ENCODE results near the gene CLEC9A.

DNA sequence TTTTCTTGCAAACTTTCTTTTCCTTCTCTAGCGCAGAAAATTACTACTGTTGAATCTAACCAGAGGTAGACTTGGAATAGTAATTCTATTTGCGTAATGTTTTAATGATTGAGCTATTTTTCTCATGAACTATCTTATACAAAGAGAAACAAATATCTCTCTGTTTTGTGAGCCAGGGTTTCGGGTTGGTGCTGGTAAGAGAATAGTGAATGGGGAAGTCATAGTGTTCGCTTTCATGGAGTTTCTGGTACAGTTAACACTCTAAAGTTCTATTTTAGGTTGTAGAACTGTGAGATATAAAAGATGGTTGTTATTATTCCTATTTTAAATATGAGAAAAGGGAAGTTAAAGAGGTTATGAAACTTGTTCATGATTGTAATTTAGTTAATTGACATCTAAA is 38.2 kb upstream of the CLEC9A start:
- TF ChIP-seq, protein P1, sequence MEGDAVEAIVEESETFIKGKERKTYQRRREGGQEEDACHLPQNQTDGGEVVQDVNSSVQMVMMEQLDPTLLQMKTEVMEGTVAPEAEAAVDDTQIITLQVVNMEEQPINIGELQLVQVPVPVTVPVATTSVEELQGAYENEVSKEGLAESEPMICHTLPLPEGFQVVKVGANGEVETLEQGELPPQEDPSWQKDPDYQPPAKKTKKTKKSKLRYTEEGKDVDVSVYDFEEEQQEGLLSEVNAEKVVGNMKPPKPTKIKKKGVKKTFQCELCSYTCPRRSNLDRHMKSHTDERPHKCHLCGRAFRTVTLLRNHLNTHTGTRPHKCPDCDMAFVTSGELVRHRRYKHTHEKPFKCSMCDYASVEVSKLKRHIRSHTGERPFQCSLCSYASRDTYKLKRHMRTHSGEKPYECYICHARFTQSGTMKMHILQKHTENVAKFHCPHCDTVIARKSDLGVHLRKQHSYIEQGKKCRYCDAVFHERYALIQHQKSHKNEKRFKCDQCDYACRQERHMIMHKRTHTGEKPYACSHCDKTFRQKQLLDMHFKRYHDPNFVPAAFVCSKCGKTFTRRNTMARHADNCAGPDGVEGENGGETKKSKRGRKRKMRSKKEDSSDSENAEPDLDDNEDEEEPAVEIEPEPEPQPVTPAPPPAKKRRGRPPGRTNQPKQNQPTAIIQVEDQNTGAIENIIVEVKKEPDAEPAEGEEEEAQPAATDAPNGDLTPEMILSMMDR (IDR thresholded peaks at IDR 0.05): no peak
- no peak for TF ChIP-seq POLR2A (IDR thresholded peaks at IDR 0.05)

Data from heart left ventricle (tissue), 13 donors.